ENCODE data around the gene MPZL3.
"Not testable (repeated sequence)": the region's sequence is repeated elsewhere in the genome, so short reads cannot be mapped to it uniquely, and the experiment has no call there.

GRCh38 chr11:118183691-118184090 lies 68.5 kb downstream of the MPZL3 start:
- not testable (repeated sequence) for TF ChIP-seq CTCF (IDR thresholded peaks at IDR 0.05); POLR2A (IDR thresholded peaks at IDR 0.05; ENCODE audit: low read depth)
